Gastroesophageal sphincter (tissue), 3 donors: Measurements from ENCODE around the gene SMIM38.

Experiments used
- CTCF ChIP-seq, 4 experiments: fragments of 200-600 bp in 2 of 4; fragments of 450-650 bp in 2 of 4; sonication (generic) in 1 of 4; IDR thresholded peaks; one replicate each; pipeline ENCODE4 v1.5.1; 2017 to 2019; ENCODE audit warnings: antibody characterized with exemption in 4 of 4, mild to moderate bottlenecking in 2 of 4, moderate library complexity in 2 of 4
- POLR2A ChIP-seq, 2 donors: fragments of 450-650 bp; IDR thresholded peaks; one replicate each; pipeline ENCODE4 v1.6.1; 2017; ENCODE audit warnings: antibody characterized with exemption in 2 of 2, mild to moderate bottlenecking in 2 of 2, moderate library complexity in 1 of 2

GRCh38 chr11:69163842-69164241 is 8.1 kb downstream of the SMIM38 start:
- no peak for TF ChIP-seq POLR2A (IDR thresholded peaks at IDR 0.05)
- TF ChIP-seq CTCF (IDR thresholded peaks at IDR 0.05) = no peak
